Loucy (cell line): ENCODE results near the gene BCKDK.

Experiments
- H2AFZ ChIP-seq: fragments of 200-600 bp; sonication (generic); 2 replicates; pipeline ENCODE4 v1.6.0; 2016; ENCODE audit warnings: antibody characterized with exemption, mild to moderate bottlenecking, low read length, moderate library complexity
- H3F3A ChIP-seq: fragments of 200-600 bp; 2 replicates; pipeline ENCODE4 v1.6.0; 2016; ENCODE audit warnings: antibody characterized with exemption, low read depth, mild to moderate bottlenecking
- H3K27me3 ChIP-seq: fragments of 200-600 bp; sonication (generic); 2 replicates; pipeline ENCODE4 v1.6.1; 2014; ENCODE audit warnings: low read length, mild to moderate bottlenecking; ENCODE audit not compliant: insufficient read depth, poor library complexity, severe bottlenecking
- H3K36me3 ChIP-seq: fragments of 200-600 bp; sonication (generic); 2 replicates; pipeline ENCODE4 v1.6.1; 2016; ENCODE audit warnings: low read length; ENCODE audit not compliant: insufficient read depth
- H3K4me1 ChIP-seq: fragments of 200-600 bp; sonication (generic); 2 replicates; pipeline ENCODE4 v1.5.1; 2014; ENCODE audit warnings: low read length, mild to moderate bottlenecking; ENCODE audit not compliant: insufficient read depth, poor library complexity, severe bottlenecking
- H3K4me2 ChIP-seq: fragments of 200-600 bp; sonication (generic); 2 replicates; pipeline ENCODE4 v1.6.0; 2014; ENCODE audit warnings: antibody characterized with exemption, low read length, low read depth, mild to moderate bottlenecking; ENCODE audit not compliant: poor library complexity, severe bottlenecking
- H3K4me3 ChIP-seq: fragments of 200-600 bp; sonication (generic); 2 replicates; pipeline ENCODE4 v1.5.1; 2014; ENCODE audit warnings: low read length, mild to moderate bottlenecking, mixed read lengths; ENCODE audit not compliant: poor library complexity, severe bottlenecking
- H3K79me2 ChIP-seq: fragments of 200-600 bp; sonication (generic); 2 replicates; pipeline ENCODE4 v1.6.1; 2014; ENCODE audit warnings: low read length; ENCODE audit not compliant: insufficient read depth
- H3K9ac ChIP-seq: fragments of 200-600 bp; sonication (generic); 2 replicates; pipeline ENCODE4 v1.6.0; 2014; ENCODE audit warnings: mild to moderate bottlenecking, low read depth, low read length, moderate library complexity; ENCODE audit not compliant: poor library complexity, severe bottlenecking
- H3K9me2 ChIP-seq: fragments of 200-600 bp; sonication (generic); replicated peaks from 2 replicates; pipeline ENCODE4 v1.6.1; 2016; ENCODE audit warnings: low read depth, low read length, mixed read lengths
- H3K9me3 ChIP-seq: fragments of 200-600 bp; sonication (generic); 2 replicates; pipeline ENCODE4 v1.6.1; 2014; ENCODE audit warnings: mild to moderate bottlenecking, antibody characterized with exemption, low read length, low read depth; ENCODE audit not compliant: insufficient read depth
- H4K20me1 ChIP-seq: fragments of 200-600 bp; sonication (generic); 2 replicates; pipeline ENCODE4 v1.6.0; 2014; ENCODE audit warnings: antibody characterized with exemption, low read length, mild to moderate bottlenecking; ENCODE audit not compliant: insufficient read depth, poor library complexity, severe bottlenecking
- EZH2phosphoT487 ChIP-seq: fragments of 200-600 bp; IDR thresholded peaks from 2 replicates; pipeline ENCODE4 v1.6.1; 2018; ENCODE audit warnings: antibody characterized with exemption, mild to moderate bottlenecking, moderate library complexity, borderline replicate concordance
- TF ChIP-seq, protein P1 (sequence below): fragments of 200-600 bp; sonication (generic); conservative IDR thresholded peaks from 2 replicates; pipeline ENCODE4 v1.5.1; 2014; ENCODE audit warnings: mild to moderate bottlenecking, antibody characterized with exemption, low read length

BCKDK gene

DNA sequence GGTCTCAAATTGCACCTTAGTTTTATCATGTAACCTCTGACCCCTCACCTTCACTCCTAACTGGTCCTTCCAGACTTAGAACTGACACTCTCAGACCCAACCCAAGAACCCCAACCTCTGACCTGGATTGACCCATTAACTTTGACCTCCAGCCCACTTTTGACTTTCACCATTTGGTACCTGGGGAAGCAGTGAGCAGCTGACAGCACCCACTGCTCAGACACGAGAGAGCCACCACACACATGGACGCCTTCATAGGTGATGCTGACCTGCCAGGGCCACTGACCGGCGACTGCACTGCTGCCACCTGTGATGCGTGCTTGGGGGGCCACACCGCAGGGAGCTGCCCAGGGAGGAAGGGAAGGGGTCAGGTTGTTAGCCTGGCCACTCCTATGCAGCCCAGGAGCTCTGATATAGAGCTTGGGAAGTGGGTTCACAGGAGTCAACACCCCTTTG is 24.9 kb downstream of the BCKDK start:
- Histone ChIP-seq H3K27me3 (no peaks in the 10 kb centered on the region), H3K9me2 (no peaks in the 10 kb centered on the region), H4K20me1 (no peaks in the 10 kb centered on the region), H3K9ac (no peak overlapping the region), H3K9me3 (no peaks in the 10 kb centered on the region), H2AFZ (no peak overlapping the region), H3K79me2 (no peaks in the 10 kb centered on the region), H3K36me3 (no peaks in the 10 kb centered on the region), H3F3A (no peaks in the 10 kb centered on the region), H3K4me3 (no peak overlapping the region), H3K4me2 (no peak overlapping the region), H3K4me1 (no peaks in the 10 kb centered on the region)
- no peak for TF ChIP-seq EZH2phosphoT487
- TF ChIP-seq, protein P1, sequence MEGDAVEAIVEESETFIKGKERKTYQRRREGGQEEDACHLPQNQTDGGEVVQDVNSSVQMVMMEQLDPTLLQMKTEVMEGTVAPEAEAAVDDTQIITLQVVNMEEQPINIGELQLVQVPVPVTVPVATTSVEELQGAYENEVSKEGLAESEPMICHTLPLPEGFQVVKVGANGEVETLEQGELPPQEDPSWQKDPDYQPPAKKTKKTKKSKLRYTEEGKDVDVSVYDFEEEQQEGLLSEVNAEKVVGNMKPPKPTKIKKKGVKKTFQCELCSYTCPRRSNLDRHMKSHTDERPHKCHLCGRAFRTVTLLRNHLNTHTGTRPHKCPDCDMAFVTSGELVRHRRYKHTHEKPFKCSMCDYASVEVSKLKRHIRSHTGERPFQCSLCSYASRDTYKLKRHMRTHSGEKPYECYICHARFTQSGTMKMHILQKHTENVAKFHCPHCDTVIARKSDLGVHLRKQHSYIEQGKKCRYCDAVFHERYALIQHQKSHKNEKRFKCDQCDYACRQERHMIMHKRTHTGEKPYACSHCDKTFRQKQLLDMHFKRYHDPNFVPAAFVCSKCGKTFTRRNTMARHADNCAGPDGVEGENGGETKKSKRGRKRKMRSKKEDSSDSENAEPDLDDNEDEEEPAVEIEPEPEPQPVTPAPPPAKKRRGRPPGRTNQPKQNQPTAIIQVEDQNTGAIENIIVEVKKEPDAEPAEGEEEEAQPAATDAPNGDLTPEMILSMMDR, result no peak

DNA sequence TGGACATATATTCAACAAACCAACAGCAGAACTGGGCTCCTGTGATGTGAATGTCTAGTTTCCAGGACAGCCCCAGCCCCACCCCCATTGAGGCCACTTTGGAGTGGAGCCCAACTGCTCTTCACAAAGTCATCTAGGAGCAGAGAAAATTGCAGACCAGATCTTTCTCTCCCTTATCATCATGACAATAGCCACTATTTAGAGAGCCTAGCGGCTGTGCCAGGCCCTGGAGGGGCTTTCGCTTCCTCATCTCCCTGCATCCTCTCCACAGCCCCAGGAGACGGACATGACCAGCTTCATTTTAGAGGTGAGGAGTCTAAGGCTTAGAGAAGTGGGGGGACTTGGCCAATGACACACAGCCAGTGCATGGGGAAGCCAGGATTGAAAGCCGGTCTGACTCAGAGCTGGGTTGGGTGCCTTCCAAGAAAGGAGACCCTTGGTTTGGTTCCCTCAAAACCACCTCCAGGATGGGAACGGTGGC is 25.9 kb downstream of the BCKDK start:
- H3K9ac ChIP-seq, result no peak overlapping the region
- no peak for TF ChIP-seq EZH2phosphoT487
- TF ChIP-seq, protein P1, result no peak
- no peaks in the 10 kb centered on the region for H3K36me3 ChIP-seq
- H2AFZ ChIP-seq, result no peak overlapping the region
- no peak overlapping the region for H3K4me3 ChIP-seq
- H3K27me3 ChIP-seq, result no peaks in the 10 kb centered on the region
- no peak overlapping the region for H3K4me2 ChIP-seq
- H3K9me2 ChIP-seq, result no peaks in the 10 kb centered on the region
- no peaks in the 10 kb centered on the region for H3K9me3 ChIP-seq
- H3K79me2 ChIP-seq, result no peaks in the 10 kb centered on the region
- no peaks in the 10 kb centered on the region for H4K20me1 ChIP-seq
- H3K4me1 ChIP-seq, result no peaks in the 10 kb centered on the region
- no peaks in the 10 kb centered on the region for H3F3A ChIP-seq

DNA sequence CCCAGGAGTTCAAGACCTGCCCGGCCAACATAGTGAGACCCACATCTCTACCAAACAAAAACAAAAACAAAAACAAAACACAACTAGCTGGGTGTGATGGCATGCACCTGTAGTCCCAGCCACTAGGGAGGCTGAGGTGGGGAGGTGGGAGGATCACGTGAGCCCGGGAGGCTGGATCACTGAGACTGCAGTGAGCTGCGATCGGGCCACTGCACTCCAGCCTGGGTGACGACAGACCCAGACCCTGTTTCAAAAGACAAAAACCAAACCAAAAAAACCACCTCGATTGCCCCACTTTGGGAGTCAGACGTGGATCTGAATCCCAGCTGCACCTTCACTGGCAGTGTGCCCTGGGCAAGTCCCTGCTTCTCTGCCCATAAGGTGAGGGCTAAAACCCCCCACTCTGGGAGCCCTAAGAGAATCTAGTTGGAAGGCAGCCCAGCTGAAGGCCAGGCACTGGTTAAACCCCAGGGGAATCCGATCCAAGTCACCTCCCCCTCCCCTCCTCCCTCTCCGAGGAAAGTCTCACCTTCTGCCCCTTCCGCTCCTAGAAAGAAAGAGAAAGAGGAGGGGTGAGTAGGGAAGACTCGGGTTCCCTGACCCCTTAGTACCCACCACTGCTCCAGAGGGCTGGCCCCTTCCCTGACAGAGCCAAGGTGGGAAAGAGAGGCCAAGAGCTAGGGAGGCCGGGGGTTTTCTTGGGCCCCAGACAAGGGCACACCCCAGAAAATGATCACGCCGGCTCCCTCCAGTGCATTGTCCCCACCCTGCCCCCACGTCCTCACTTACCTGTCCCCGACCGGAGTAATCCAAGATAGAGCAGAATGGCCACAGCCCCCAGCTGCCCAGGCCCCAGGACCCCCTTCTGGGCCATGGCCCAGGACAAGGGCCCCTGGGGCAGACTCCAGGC is 26.7 kb downstream of the BCKDK start:
- H3K9ac ChIP-seq, result no peak overlapping the region
- no peak overlapping the region for H2AFZ ChIP-seq
- H3K36me3 ChIP-seq, result no peaks in the 10 kb centered on the region
- no peaks in the 10 kb centered on the region for H3K9me3 ChIP-seq
- H3K27me3 ChIP-seq, result no peaks in the 10 kb centered on the region
- no peaks in the 10 kb centered on the region for H4K20me1 ChIP-seq
- H3K4me2 ChIP-seq, result no peak overlapping the region
- H3K79me2 ChIP-seq, result no peaks in the 10 kb centered on the region
- H3K9me2 ChIP-seq, result no peaks in the 10 kb centered on the region
- TF ChIP-seq EZH2phosphoT487, result no peak
- TF ChIP-seq, protein P1, result no peak
- H3K4me3 ChIP-seq, result no peak overlapping the region
- no peaks in the 10 kb centered on the region for H3K4me1 ChIP-seq
- H3F3A ChIP-seq, result no peaks in the 10 kb centered on the region
